Measurements from ENCODE around the gene AGAP5. TPM values are rescaled to one million over a fixed set of nuclear protein-coding genes. Genes with fewer than 3 reads are reported as not detected.

AGAP5 gene
- total and polyA plus RNA-seq, 2 of the 13 experiments (the other 11 are each of a cell fraction or from before 2014, with no cell fraction given): 5.3 to 7.9 TPM

- TF ChIP-seq SP1 (IDR thresholded peaks at IDR 0.05): no peak
- TF ChIP-seq SP1 (CRISPR knock-in tag; IDR thresholded peaks at IDR 0.05): no peak; the same call in 1 of the 2 replicates
- no peak for TF ChIP-seq TEAD2 (CRISPR knock-in tag; IDR thresholded peaks at IDR 0.05)
- peak; percentile 80 for TF ChIP-seq ELF3 (CRISPR knock-in tag; IDR thresholded peaks at IDR 0.05)
- no peak for TF ChIP-seq CTCF (CRISPR knock-in tag; IDR thresholded peaks at IDR 0.05)
- no peak for TF ChIP-seq SYNCRIP (IDR thresholded peaks at IDR 0.05; ENCODE audit: insufficient read depth, low read depth, low read length)
- TF ChIP-seq PCBP2 (optimal IDR thresholded peaks at IDR 0.05; ENCODE audit: low read depth, low read length, poor library complexity, severe bottlenecking): no peak
- no peak for TF ChIP-seq SRF (IDR thresholded peaks at IDR 0.05; ENCODE audit: low read depth, low read length)
- no peak for TF ChIP-seq ZNF552 (CRISPR knock-in tag; IDR thresholded peaks at IDR 0.05; ENCODE audit: borderline replicate concordance)
- peak; percentile 19 for TF ChIP-seq MED8 (CRISPR knock-in tag; IDR thresholded peaks at IDR 0.05; ENCODE audit: insufficient replicate concordance)
- peak; percentile 20; the same call in 1 of the 2 replicates for TF ChIP-seq GATA4 (IDR thresholded peaks at IDR 0.05; ENCODE audit: borderline replicate concordance, low read depth)
- no peak for TF ChIP-seq ZNF558 (CRISPR knock-in tag; IDR thresholded peaks at IDR 0.05; ENCODE audit: borderline replicate concordance)
- no peak for TF ChIP-seq ZNF720 (CRISPR knock-in tag; IDR thresholded peaks at IDR 0.05)
- TF ChIP-seq ZNF207 (IDR thresholded peaks at IDR 0.05; ENCODE audit: borderline replicate concordance): no peak
- peak; percentile 98 for TF ChIP-seq ZBTB21 (CRISPR knock-in tag; IDR thresholded peaks at IDR 0.05)
- no peak for TF ChIP-seq UBTF (CRISPR knock-in tag; IDR thresholded peaks at IDR 0.05)
- TF ChIP-seq ZNF20 (CRISPR knock-in tag; IDR thresholded peaks at IDR 0.05): no peak
- TF ChIP-seq CBX1 (IDR thresholded peaks at IDR 0.05; ENCODE audit: low read depth): no peak
- peak; percentile 34; the same call in 1 of the 2 replicates for TF ChIP-seq ATF2 (CRISPR knock-in tag; IDR thresholded peaks at IDR 0.05)
- TF ChIP-seq AFF4 (CRISPR knock-in tag; IDR thresholded peaks at IDR 0.05): 0 out of 2 replicates have a peak, but pooled peaks have one; percentile 19
- no peak for TF ChIP-seq ZC3H13 (CRISPR knock-in tag; IDR thresholded peaks at IDR 0.05)
- no peak; the same call in 1 of the 2 replicates for TF ChIP-seq ZNF44 (CRISPR knock-in tag; IDR thresholded peaks at IDR 0.05)
Measured at GRCh38 chr10:73743905-73744663, 46.2 kb upstream of the AGAP5 start, which contains the start of gene SEC24C (continued).

Measured in HepG2 (cell line).